HCT116 (cell line): ENCODE data around the gene NTSR1. TPM values are rescaled to one million over a fixed set of nuclear protein-coding genes. Genes with fewer than 3 reads are reported as not detected.

Experiments used
- ATAC-seq: fragments of 200-7000 bp; cut with Tn5 transposase; 2 replicates; pipeline ENCODE4 v1.9.1; 2020; ENCODE audit warnings: mild to moderate bottlenecking, moderate library complexity
- BruUV-seq: library from RNA; stranded (reverse); fragments of 400-500 nt; replicated peaks from 2 replicates; lab custom pipeline; 2021; lab: Mats Ljungman, UMichigan
- CTCF ChIA-PET: fragments of 300-600 bp; sonication (Branson Sonifier 250); formaldehyde crosslinking; loops from one replicate; lab custom pipeline; 2021; ENCODE audit warnings: antibody characterized with exemption; lab: Charles Lee
- POLR2A ChIA-PET: fragments of 300-600, 350-600 bp; sonication (Branson Sonifier 250); formaldehyde crosslinking; loops from one replicate; lab custom pipeline; 2021; ENCODE audit warnings: antibody characterized with exemption; lab: Charles Lee
- RAD21 ChIA-PET, 2 experiments: fragments of 300-600 bp; sonication (Branson Sonifier 250); formaldehyde crosslinking; loops; one replicate each; lab custom pipeline; 2023; ENCODE audit warnings: low total read pairs in 2 of 2; ENCODE audit not compliant: uncharacterized antibody in 2 of 2, unreplicated experiment in 2 of 2, low non-redundant PET in 1 of 2; lab: Charles Lee
- DNase-seq: peaks from one replicate; pipeline ENCODE4 v3.0.0-alpha.2; 2010; ENCODE audit warnings: low read depth, low spot score
- H2AFZ ChIP-seq: fragments of 200-600 bp; shearing (Covaris generic), sonication (generic); 2 replicates; pipeline ENCODE4 v1.6.1; 2017; ENCODE audit warnings: low read depth, mixed run types, mixed read lengths, antibody characterized with exemption, low read length; ENCODE audit not compliant: poor library complexity, severe bottlenecking
- H3K27ac ChIP-seq: 2 replicates; pipeline ENCODE4 v1.5.1; 2012; ENCODE audit warnings: low read depth, low read length
- H3K27me3 ChIP-seq: fragments of 200-600 bp; sonication (generic); 2 replicates; pipeline ENCODE4 v1.6.1; 2016; ENCODE audit warnings: mixed run types, low read length, mixed read lengths; ENCODE audit not compliant: insufficient read depth
- H3K36me3 ChIP-seq, 2 experiments: fragments of 200-500 bp in 1 of 2; fragments of 200-600 bp in 1 of 2; sonication (Bioruptor generic) in 1 of 2; sonication (generic) in 1 of 2; 2 replicates each; pipeline versions ENCODE4 v1.5.1 to v1.6.1; 2014 to 2016; ENCODE audit warnings: low read length in 2 of 2, inconsistent platforms in 1 of 2, mixed read lengths in 1 of 2, mixed run types in 1 of 2; ENCODE audit not compliant: insufficient read depth in 2 of 2, control insufficient read depth in 1 of 2
- H3K4me1 ChIP-seq, 2 experiments: fragments of 200-600 bp in 1 of 2; sonication (generic) in 1 of 2; 2 replicates each; pipeline versions ENCODE4 v1.5.1 to v1.6.1; 2012 to 2017; ENCODE audit warnings: low read length in 2 of 2, inconsistent platforms in 1 of 2, mild to moderate bottlenecking in 1 of 2, mixed read lengths in 1 of 2, mixed run types in 1 of 2, moderate library complexity in 1 of 2; ENCODE audit not compliant: insufficient read depth in 2 of 2, control insufficient read depth in 1 of 2
- H3K4me2 ChIP-seq: fragments of 200-600 bp; sonication (generic); 2 replicates; pipeline ENCODE4 v1.6.1; 2017; ENCODE audit warnings: mixed run types, low read length, mixed read lengths
- H3K4me3 ChIP-seq, 2 experiments: fragments of 200-600 bp in 1 of 2; sonication (generic) in 1 of 2; replicated peaks in 1 of 2; 2 replicates each; pipeline ENCODE4 v1.5.1; 2011 to 2016; ENCODE audit warnings: low read length in 2 of 2, control low read depth in 1 of 2, low read depth in 1 of 2, mild to moderate bottlenecking in 1 of 2, mixed read lengths in 1 of 2, mixed run types in 1 of 2
- H3K79me2 ChIP-seq: fragments of 200-600 bp; sonication (generic); 2 replicates; pipeline ENCODE4 v1.6.1; 2017; ENCODE audit warnings: mild to moderate bottlenecking, mixed run types, low read length, moderate library complexity, mixed read lengths; ENCODE audit not compliant: insufficient read depth
- H3K9ac ChIP-seq: fragments of 200-600 bp; sonication (generic); 2 replicates; pipeline ENCODE4 v1.6.1; 2016; ENCODE audit warnings: low read length, mixed read lengths
- H3K9me2 ChIP-seq: fragments of 200-600 bp; sonication (generic), shearing (Covaris generic); 2 replicates; pipeline ENCODE4 v1.6.1; 2017; ENCODE audit warnings: mixed run types, mild to moderate bottlenecking, moderate library complexity; ENCODE audit not compliant: insufficient read depth
- H3K9me3 ChIP-seq, 2 experiments: fragments of 200-500 bp in 1 of 2; fragments of 200-600 bp in 1 of 2; sonication (Bioruptor generic) in 1 of 2; sonication (generic) in 1 of 2; 2 replicates each; pipeline ENCODE4 v1.6.1; 2014 to 2017; ENCODE audit warnings: low read length in 2 of 2, mixed read lengths in 2 of 2, inconsistent platforms in 1 of 2, low read depth in 1 of 2, mild to moderate bottlenecking in 1 of 2, mixed run types in 1 of 2, moderate library complexity in 1 of 2; ENCODE audit not compliant: control insufficient read depth in 1 of 2, insufficient read depth in 1 of 2
- H4K20me1 ChIP-seq: fragments of 200-600 bp; sonication (generic), shearing (Covaris generic); 2 replicates; pipeline ENCODE4 v1.6.1; 2017; ENCODE audit warnings: mixed run types, mild to moderate bottlenecking, moderate library complexity; ENCODE audit not compliant: insufficient read depth
- CBX3 ChIP-seq: IDR thresholded peaks from 2 replicates; pipeline ENCODE4 v1.6.1; 2012; ENCODE audit warnings: low read depth
- CEBPB ChIP-seq: IDR thresholded peaks from 2 replicates; pipeline ENCODE4 v1.6.1; 2012; ENCODE audit warnings: low read depth
- ELF1 ChIP-seq: IDR thresholded peaks from 2 replicates; pipeline ENCODE4 v1.6.1; 2012; ENCODE audit warnings: low read depth, borderline replicate concordance
- EZH2 ChIP-seq: fragments of 200-600 bp; sonication (generic); IDR thresholded peaks from 2 replicates; pipeline ENCODE4 v1.6.1; 2017; ENCODE audit warnings: antibody characterized with exemption, mixed run types
- EZH2phosphoT487 ChIP-seq: fragments of 200-600 bp; IDR thresholded peaks from 2 replicates; pipeline ENCODE4 v1.6.1; 2018; ENCODE audit warnings: antibody characterized with exemption, borderline replicate concordance
- FOSL1 ChIP-seq: IDR thresholded peaks from 2 replicates; pipeline ENCODE4 v1.6.1; 2012; ENCODE audit warnings: low read depth
- JUND ChIP-seq: IDR thresholded peaks from 2 replicates; pipeline ENCODE4 v1.6.1; 2012
- POLR2AphosphoS5 ChIP-seq: IDR thresholded peaks from 2 replicates; pipeline ENCODE4 v1.6.1; 2011; ENCODE audit warnings: mild to moderate bottlenecking, low read depth, low read length, moderate library complexity
- RAD21 ChIP-seq: IDR thresholded peaks from 2 replicates; pipeline ENCODE4 v1.6.1; 2012; ENCODE audit warnings: low read depth, mild to moderate bottlenecking
- SIN3A ChIP-seq: IDR thresholded peaks from 2 replicates; pipeline ENCODE4 v1.6.1; 2012; ENCODE audit warnings: low read depth
- ZNF274 ChIP-seq: fragments of 200-500 bp; sonication (Bioruptor generic); IDR thresholded peaks from 2 replicates; pipeline ENCODE4 v1.6.1; 2014; ENCODE audit warnings: mild to moderate bottlenecking, low read depth, low read length, inconsistent platforms
- intact Hi-C: fragments of 100-400 bp; cut with micrococcal nuclease; formaldehyde crosslinking; loops from 2 replicates; pipeline ENCODE4 v1.10.0; 2022
- total RNA-seq: library from RNA; stranded (reverse); gene quantifications from one replicate; pipeline ENCODE4 v1.2.1, GENCODE V29; 2021; ENCODE audit not compliant: unreplicated experiment
- TF ChIP-seq, protein P1 (sequence below): IDR thresholded peaks from 2 replicates; pipeline ENCODE4 v1.6.1; 2012; ENCODE audit warnings: low read depth
- TF ChIP-seq, protein P2 (sequence below), 3 experiments: fragments of 200-600 bp in 1 of 3; sonication (generic) in 1 of 3; IDR thresholded peaks in 2 of 3; conservative IDR thresholded peaks in 1 of 3; 2 replicates each; pipeline ENCODE4 v1.5.1; 2012 to 2017; ENCODE audit warnings: low read depth in 2 of 3, low read length in 2 of 3, antibody characterized with exemption in 1 of 3, borderline replicate concordance in 1 of 3, control low read depth in 1 of 3, mild to moderate bottlenecking in 1 of 3, mixed read lengths in 1 of 3, mixed run types in 1 of 3, moderate library complexity in 1 of 3; ENCODE audit not compliant: insufficient read depth in 1 of 3
- TF ChIP-seq, protein P3 (sequence below): IDR thresholded peaks from 2 replicates; pipeline ENCODE4 v1.6.1; 2012

The NTSR1 gene
- total RNA-seq, 1 experiment from 2014 or later: 187 TPM

DNA sequence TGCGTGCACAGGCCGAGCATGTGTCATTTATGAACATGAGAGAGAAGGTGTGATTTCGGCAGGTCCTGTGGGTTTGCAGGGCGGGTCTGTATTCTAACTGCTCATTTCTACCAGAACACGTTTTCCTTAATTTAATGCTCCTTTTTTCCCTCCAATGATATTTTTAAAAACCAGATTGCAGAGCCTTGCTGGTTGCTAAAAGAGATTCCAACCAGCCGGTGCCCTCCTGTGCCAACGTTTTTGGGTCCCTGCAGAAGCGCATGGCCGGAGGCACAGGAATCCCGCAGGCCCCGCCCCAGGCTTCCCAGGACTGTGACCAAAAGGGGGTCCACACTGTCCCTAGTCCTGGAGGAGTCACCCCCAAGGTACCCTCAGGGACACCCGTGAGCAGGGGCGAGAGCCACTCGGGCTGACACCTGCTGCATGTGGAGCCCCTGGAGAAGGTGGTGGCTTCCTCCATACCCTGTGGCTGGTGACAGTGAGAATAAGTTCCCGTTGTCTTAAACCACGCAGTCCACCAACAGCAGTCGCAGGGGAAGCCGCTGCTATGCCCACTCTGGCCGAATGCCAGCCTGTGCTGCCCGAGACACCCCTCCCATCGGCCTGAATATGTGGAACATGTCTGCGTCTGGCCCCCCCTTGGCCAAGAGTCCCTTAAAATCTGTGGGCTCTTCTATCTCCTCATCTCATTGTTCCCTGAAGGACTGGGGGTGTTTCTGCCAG is 15.7 kb upstream of the NTSR1 start:
- H3K36me3 ChIP-seq: no peaks in the 10 kb centered on the region
- H3K4me3 ChIP-seq: no peak overlapping the region
- H3K9me2 ChIP-seq: no peaks in the 10 kb centered on the region
- no peak overlapping the region for H3K9ac ChIP-seq
- H3K9me3 ChIP-seq: no peaks in the 10 kb centered on the region
- RAD21 ChIA-PET: no interaction called here
- TF ChIP-seq ZNF274: no peak
- TF ChIP-seq RAD21: no peak
- TF ChIP-seq EZH2: no peak
- no peak for TF ChIP-seq FOSL1
- TF ChIP-seq, protein P1, sequence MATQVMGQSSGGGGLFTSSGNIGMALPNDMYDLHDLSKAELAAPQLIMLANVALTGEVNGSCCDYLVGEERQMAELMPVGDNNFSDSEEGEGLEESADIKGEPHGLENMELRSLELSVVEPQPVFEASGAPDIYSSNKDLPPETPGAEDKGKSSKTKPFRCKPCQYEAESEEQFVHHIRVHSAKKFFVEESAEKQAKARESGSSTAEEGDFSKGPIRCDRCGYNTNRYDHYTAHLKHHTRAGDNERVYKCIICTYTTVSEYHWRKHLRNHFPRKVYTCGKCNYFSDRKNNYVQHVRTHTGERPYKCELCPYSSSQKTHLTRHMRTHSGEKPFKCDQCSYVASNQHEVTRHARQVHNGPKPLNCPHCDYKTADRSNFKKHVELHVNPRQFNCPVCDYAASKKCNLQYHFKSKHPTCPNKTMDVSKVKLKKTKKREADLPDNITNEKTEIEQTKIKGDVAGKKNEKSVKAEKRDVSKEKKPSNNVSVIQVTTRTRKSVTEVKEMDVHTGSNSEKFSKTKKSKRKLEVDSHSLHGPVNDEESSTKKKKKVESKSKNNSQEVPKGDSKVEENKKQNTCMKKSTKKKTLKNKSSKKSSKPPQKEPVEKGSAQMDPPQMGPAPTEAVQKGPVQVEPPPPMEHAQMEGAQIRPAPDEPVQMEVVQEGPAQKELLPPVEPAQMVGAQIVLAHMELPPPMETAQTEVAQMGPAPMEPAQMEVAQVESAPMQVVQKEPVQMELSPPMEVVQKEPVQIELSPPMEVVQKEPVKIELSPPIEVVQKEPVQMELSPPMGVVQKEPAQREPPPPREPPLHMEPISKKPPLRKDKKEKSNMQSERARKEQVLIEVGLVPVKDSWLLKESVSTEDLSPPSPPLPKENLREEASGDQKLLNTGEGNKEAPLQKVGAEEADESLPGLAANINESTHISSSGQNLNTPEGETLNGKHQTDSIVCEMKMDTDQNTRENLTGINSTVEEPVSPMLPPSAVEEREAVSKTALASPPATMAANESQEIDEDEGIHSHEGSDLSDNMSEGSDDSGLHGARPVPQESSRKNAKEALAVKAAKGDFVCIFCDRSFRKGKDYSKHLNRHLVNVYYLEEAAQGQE: no peak
- no peak for TF ChIP-seq JUND
- TF ChIP-seq, protein P2, sequence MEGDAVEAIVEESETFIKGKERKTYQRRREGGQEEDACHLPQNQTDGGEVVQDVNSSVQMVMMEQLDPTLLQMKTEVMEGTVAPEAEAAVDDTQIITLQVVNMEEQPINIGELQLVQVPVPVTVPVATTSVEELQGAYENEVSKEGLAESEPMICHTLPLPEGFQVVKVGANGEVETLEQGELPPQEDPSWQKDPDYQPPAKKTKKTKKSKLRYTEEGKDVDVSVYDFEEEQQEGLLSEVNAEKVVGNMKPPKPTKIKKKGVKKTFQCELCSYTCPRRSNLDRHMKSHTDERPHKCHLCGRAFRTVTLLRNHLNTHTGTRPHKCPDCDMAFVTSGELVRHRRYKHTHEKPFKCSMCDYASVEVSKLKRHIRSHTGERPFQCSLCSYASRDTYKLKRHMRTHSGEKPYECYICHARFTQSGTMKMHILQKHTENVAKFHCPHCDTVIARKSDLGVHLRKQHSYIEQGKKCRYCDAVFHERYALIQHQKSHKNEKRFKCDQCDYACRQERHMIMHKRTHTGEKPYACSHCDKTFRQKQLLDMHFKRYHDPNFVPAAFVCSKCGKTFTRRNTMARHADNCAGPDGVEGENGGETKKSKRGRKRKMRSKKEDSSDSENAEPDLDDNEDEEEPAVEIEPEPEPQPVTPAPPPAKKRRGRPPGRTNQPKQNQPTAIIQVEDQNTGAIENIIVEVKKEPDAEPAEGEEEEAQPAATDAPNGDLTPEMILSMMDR (IDR thresholded peaks at IDR 0.05 in 2 of 3, conservative IDR thresholded peaks at IDR 0.05 in 1 of 3; ENCODE audit: borderline replicate concordance in 1 of 3, insufficient read depth in 1 of 3, low read depth in 2 of 3, low read length in 2 of 3): no peak
- TF ChIP-seq ELF1: no peak
- TF ChIP-seq CBX3: no peak
- no peak for TF ChIP-seq EZH2phosphoT487
- TF ChIP-seq POLR2AphosphoS5: no peak
- TF ChIP-seq SIN3A: no peak
- TF ChIP-seq, protein P3, sequence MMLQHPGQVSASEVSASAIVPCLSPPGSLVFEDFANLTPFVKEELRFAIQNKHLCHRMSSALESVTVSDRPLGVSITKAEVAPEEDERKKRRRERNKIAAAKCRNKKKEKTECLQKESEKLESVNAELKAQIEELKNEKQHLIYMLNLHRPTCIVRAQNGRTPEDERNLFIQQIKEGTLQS: no peak
- no peak for TF ChIP-seq CEBPB
- DNase-seq (no peak), ATAC-seq (no peak)
- no peaks in the 10 kb centered on the region for H3K27me3 ChIP-seq
- CTCF ChIA-PET: no interaction called here
- H2AFZ ChIP-seq: no peak overlapping the region
- no peak overlapping the region for H3K27ac ChIP-seq
- POLR2A ChIA-PET: interaction anchor here (1.4 kb wide), 1 partner anchor 11 kb away, joined by 5 read pairs; no protein-coding TSS in a partner anchor
- no peaks in the 10 kb centered on the region for H3K79me2 ChIP-seq
- H3K4me2 ChIP-seq: no peak overlapping the region
- intact Hi-C loops: no loop called here
- H3K4me1 ChIP-seq: peaks cover 6 to 24% of the 10 kb centered on the region in 2 experiments
- no TSS peak for BruUV-seq
- H4K20me1 ChIP-seq: no peaks in the 10 kb centered on the region
